Parietal lobe (tissue), 2 donors: Measurements from ENCODE around the gene CST7. TPM values are rescaled to one million over a fixed set of nuclear protein-coding genes. Genes with fewer than 3 reads are reported as not detected.

Source experiments
- small RNA-seq: library from RNA; depleted of rRNA; stranded (forward); fragments of <200 nt; gene quantifications from one replicate; pipeline ENCODE3, GENCODE V24; 2014; ENCODE audit warnings: low replicate concordance
- total RNA-seq: library from RNA; depleted of rRNA; stranded (reverse); fragments of >200 nt; gene quantifications from one replicate; pipeline ENCODE4 v1.2.3, GENCODE V29; 2014

CST7 gene, protein sequence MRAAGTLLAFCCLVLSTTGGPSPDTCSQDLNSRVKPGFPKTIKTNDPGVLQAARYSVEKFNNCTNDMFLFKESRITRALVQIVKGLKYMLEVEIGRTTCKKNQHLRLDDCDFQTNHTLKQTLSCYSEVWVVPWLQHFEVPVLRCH
- total RNA-seq: not detected

GRCh38 chr20:24948939-24949679 is at the start of gene CST7:
Gene CST7 (plus strand): TSS chr20:24949269. CDS start chr20:24949506, 237 bp downstream.

DNA sequence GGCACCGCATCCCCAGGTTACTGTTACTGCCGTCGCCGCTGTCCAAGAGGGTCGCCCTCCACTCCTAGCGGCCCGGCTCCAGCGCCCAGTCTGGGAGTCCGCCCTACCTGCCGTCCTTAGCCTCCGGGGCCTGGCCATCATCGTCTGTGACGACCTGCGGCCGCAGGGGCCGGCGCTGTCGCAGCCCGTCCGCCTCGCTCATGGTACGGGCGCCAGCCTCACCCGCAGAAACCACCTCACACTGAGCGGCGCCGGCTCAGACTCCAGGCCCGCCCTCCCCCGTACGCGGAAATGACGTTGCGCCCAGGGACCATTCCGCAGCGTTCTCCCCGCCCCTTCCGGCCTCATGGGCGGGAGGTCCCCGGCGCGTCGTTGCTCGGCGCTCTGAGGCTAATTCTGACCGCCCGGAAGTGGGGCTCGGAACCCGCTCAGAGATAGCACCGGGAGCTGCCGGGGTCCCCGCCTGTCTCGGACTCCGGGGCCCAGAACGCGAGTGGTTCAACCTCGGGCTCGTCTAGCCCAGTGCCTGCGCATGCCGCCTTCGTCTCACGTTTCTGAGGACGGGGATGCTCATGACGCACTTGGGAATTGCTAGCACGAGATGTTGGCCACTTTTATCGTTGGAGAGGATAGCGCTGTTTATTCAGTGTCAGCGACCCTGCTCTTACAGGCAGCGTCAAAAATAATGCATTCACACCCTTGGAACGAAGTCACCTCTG is 43.6 kb downstream of the CST7 start, which contains the start of gene APMAP:
APMAP (minus strand) TSS at position 265 of the 719 bp plus-strand sequence; CDS start at position 202, 63 bp downstream.

Small RNA genes within 50 kb of the gene (small RNA-seq; reads per million reads assigned to genes)
- not detected for gene RNU6-1257P

Other genes with a start within 250 kb of the CST7 start
- 53.5 TPM for gene APMAP, start 43.5 kb downstream of the CST7 start, total RNA-seq
- gene ACSS1, start 108.9 kb downstream of the CST7 start, total RNA-seq: 10.3 TPM
- not detected for gene VSX1, start 132.9 kb downstream of the CST7 start, total RNA-seq
- 69.5 TPM for gene ENTPD6, start 246.4 kb downstream of the CST7 start, total RNA-seq